ENCODE measurements around the gene TSACC. TPM values are rescaled to one million over a fixed set of nuclear protein-coding genes. Genes with fewer than 3 reads are reported as not detected.

Gene TSACC
- total RNA-seq, 2 experiments from 2014 or later = not detected

- Mint-ChIP-seq H3K36me3 (ENCODE audit: low read depth) (no peaks in the 10 kb centered on the region), H3K4me3 (no peak overlapping the region), H3K27me3 (peaks cover 44% of the 10 kb centered on the region), H3K4me1 (ENCODE audit: low read depth) (no peaks in the 10 kb centered on the region), H3K9me3 (no peaks in the 10 kb centered on the region), H3K27ac (no peak overlapping the region)
- intact Hi-C loops (cut with DNase I, micrococcal nuclease) = no loop called here
- no peak for DNase-seq
- peaks cover 0 to 4% of the 10 kb centered on the region in 2 experiments for H3K9me3 ChIP-seq (ENCODE audit: control insufficient read depth in 1 of 2, insufficient read depth in 1 of 2, low read length in 2 of 2)
- ChIA-PET POLR2A (no interaction called here), CTCF (interaction anchor here (2.0 kb wide), 1 partner anchor 12 kb away, joined by 7 read pairs; no protein-coding TSS in a partner anchor)
- H3K27me3 ChIP-seq (ENCODE audit: control insufficient read depth in 1 of 2, insufficient read depth in 2 of 2, low read length in 2 of 2) = peaks cover 21 to 27% of the 10 kb centered on the region in 2 experiments
- no peak for ATAC-seq (ENCODE audit: poor library complexity)
- H3K4me1 ChIP-seq (ENCODE audit: insufficient read depth, low read length) = peaks cover 7% of the 10 kb centered on the region
- no peaks in the 10 kb centered on the region for H3K36me3 ChIP-seq (ENCODE audit: insufficient read depth, low read length)
- no peak for TF ChIP-seq CTCF (IDR thresholded peaks at IDR 0.05)
- no peak overlapping the region for H3K4me3 ChIP-seq (ENCODE audit: low read length)
- H3K27ac ChIP-seq (ENCODE audit: low read depth in 1 of 2, low read length in 2 of 2) = no peak overlapping the region
Measured at GRCh38 chr1:156373546-156373945, 35.2 kb downstream of the TSACC start.

GRCh38 chr1:156376146-156376545, 37.8 kb downstream of the TSACC start:
- intact Hi-C loops (cut with DNase I, micrococcal nuclease) = no loop called here
- Histone ChIP-seq H3K4me3 (ENCODE audit: low read length) (no peak overlapping the region), H3K27ac (ENCODE audit: low read depth in 1 of 2, low read length in 2 of 2) (no peak overlapping the region)

GRCh38 chr1:156376958-156377919, 38.9 kb downstream of the TSACC start:
- no peak overlapping the region for H3K27ac Mint-ChIP-seq
- no peaks in the 10 kb centered on the region for H3K36me3 Mint-ChIP-seq (ENCODE audit: low read depth)
- ChIA-PET POLR2A (interaction anchor here (0.7 kb wide), 1 partner anchor 8 kb away, joined by 3 read pairs; no protein-coding TSS in a partner anchor), CTCF (no interaction called here)
- Histone ChIP-seq H3K9me3 (ENCODE audit: control insufficient read depth in 1 of 2, insufficient read depth in 1 of 2, low read length in 2 of 2) (no peaks in the 10 kb centered on the region), H3K27me3 (ENCODE audit: control insufficient read depth in 1 of 2, insufficient read depth in 2 of 2, low read length in 2 of 2) (peaks cover 3 to 8% of the 10 kb centered on the region in 2 experiments), H3K36me3 (ENCODE audit: insufficient read depth, low read length) (no peaks in the 10 kb centered on the region), H3K27ac (ENCODE audit: low read depth in 1 of 2, low read length in 2 of 2) (no peak overlapping the region), H3K4me3 (ENCODE audit: low read length) (no peak overlapping the region), H3K4me1 (ENCODE audit: insufficient read depth, low read length) (no peaks in the 10 kb centered on the region)
- TF ChIP-seq CTCF (IDR thresholded peaks at IDR 0.05) = no peak
- intact Hi-C loops (cut with DNase I, micrococcal nuclease) = no loop called here
- DNase-seq = no peak
- H3K27me3 Mint-ChIP-seq = peaks cover 18% of the 10 kb centered on the region
- no peak for ATAC-seq (ENCODE audit: poor library complexity)
- no peaks in the 10 kb centered on the region for H3K4me1 Mint-ChIP-seq (ENCODE audit: low read depth)
- no peaks in the 10 kb centered on the region for H3K9me3 Mint-ChIP-seq
- H3K4me3 Mint-ChIP-seq = no peak overlapping the region

More at GRCh38 chr1:156376146-156376545, 37.8 kb downstream of the TSACC start:
- ChIA-PET CTCF (no interaction called here), POLR2A (interaction anchor here (0.7 kb wide), 1 partner anchor 10 kb away, joined by 3 read pairs; no protein-coding TSS in a partner anchor)
- Histone ChIP-seq H3K36me3 (ENCODE audit: insufficient read depth, low read length) (no peaks in the 10 kb centered on the region), H3K9me3 (ENCODE audit: control insufficient read depth in 1 of 2, insufficient read depth in 1 of 2, low read length in 2 of 2) (no peaks in the 10 kb centered on the region), H3K27me3 (ENCODE audit: control insufficient read depth in 1 of 2, insufficient read depth in 2 of 2, low read length in 2 of 2) (peaks cover 8 to 13% of the 10 kb centered on the region in 2 experiments), H3K4me1 (ENCODE audit: insufficient read depth, low read length) (no peaks in the 10 kb centered on the region)
- no peak for TF ChIP-seq CTCF (IDR thresholded peaks at IDR 0.05)
- Mint-ChIP-seq H3K4me1 (ENCODE audit: low read depth) (no peaks in the 10 kb centered on the region), H3K36me3 (ENCODE audit: low read depth) (no peaks in the 10 kb centered on the region), H3K27ac (no peak overlapping the region), H3K4me3 (no peak overlapping the region), H3K9me3 (no peaks in the 10 kb centered on the region), H3K27me3 (peaks cover 29% of the 10 kb centered on the region)
- DNase-seq (peak in 1 of 14 experiments; percentile 38), ATAC-seq (ENCODE audit: poor library complexity) (no peak)
